GM10847 (cell line): ENCODE results near the gene BTG2.
A peak's percentile ranks its signal among the peaks of the same experiment; 100 is the strongest.

Experiments used
- POLR2A ChIP-seq: IDR thresholded peaks from 2 replicates; pipeline ENCODE4 v1.6.1; 2011; ENCODE audit not compliant: insufficient read length; ENCODE audit errors: extremely low read depth

BTG2 gene

DNA sequence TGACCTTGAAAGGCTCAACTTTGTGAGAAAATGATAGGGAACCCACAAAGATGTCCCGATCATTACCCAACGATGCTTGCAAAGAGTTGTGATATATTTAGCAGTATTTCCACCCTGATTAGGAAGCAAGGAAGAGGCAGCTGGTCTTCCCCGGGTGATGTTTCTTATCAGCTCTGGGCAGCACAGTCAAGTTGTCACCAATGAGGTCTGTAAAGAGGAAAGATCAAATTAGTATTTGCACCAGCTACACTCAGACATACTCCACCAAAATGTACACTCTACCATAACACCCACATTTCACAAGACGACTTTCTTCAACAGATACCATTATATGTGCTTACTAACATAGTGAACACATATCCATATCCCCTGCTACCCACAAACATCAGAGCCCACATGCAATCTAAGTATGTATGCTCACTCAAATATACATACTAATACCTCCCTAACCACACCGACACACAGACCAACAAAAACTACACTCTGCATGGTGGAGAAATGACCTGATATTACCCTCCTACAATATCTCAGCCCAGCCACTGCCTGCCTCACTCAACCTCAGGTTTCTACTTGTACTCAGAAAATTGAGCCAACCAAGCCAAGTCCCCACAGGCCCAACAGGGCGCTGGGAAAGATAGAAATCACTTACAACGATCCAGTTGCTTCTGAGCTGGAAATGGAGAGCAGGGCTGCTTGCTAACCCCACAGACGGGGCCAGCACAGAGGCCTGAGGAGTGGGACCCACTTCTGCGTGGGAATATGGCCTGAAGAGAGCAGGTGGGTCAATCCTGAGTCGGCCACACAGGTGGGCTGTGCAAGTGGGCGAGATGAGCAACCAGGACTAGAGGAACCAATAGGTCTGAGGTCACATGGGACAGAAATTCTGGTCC is 4.6 kb upstream of the BTG2 start:
- TF ChIP-seq POLR2A, result no peak

DNA sequence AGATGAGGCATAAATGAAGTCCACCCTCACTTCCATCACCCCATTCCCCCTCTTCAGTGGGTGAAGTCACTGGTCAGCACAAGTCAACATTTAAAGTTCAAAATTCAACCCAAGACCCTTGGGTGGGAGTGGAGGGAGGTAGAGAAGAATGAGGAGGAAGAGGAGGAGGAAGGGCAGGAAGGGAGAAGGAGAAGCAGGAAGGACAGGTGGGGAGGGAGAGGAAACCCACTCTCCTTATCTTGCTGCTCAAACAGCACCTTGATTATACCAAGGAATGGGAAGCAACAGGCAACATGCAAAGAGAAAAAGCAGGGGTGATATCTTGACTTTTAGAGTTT is 4.0 kb upstream of the BTG2 start:
- TF ChIP-seq POLR2A, result no peak

DNA sequence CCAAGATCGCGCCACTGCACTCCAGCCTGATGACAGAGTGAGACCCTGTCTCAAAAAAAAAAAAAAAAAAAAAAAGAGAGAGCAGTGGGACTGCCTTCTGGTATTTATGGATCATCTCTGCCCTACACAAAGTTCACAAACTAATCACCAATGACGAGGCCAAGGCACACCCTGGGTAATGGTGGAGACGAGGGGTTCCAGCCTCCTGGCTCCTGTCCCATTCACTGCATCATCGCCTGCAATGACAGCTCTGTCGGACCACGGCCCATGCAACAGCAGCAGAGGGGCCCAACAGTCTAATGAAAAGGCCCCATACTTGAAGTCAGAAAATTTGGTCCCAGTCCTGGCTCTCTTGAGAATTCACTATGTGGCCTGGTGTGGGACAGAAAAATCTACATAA is 2.9 kb upstream of the BTG2 start:
- no peak for TF ChIP-seq POLR2A

DNA sequence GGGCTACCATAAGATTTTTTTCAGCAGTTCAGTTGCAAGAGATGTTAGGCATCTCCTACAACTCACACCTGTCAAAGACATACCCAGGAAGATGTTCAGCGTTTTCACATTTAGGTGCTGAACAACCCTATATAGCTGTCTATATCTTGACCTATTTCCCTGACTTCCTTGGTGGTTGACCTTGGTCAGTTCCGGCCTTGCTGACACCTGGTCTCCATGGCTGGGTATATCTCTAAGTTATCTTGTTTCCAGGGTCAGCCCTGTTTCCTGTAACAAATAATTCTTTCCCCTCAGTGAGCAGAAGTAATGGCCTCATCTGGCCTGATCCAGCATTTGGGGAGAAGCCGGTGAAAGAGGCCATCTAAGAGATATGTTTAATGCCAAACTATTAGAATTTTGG is 2.4 kb upstream of the BTG2 start:
- no peak for TF ChIP-seq POLR2A

DNA sequence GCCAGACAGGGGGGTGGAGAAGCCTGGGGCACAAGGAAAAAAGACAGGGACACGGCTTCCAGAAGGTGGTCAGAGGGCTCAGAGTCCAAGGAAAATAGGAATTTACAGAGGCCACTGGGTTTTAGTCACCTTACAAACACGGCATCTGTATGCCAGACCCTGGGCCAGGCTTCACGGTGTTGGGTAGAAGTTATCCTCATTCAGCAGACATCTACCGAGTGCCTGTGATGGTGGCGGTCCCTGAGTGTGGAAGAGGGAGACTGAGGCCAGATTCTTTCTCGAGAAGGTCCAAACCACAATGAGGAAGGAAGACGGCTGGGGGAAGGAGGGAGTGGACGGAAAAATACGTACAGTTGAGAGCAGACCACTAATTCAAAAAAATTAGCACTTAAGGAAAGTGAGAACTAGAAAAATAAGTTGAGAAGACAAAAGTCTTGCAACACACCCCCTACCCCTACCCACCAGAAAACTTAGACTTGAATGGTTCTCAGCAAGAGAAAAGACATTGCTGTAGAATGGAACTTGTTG is 864 bp upstream of the BTG2 start:
- TF ChIP-seq POLR2A, result no peak

DNA sequence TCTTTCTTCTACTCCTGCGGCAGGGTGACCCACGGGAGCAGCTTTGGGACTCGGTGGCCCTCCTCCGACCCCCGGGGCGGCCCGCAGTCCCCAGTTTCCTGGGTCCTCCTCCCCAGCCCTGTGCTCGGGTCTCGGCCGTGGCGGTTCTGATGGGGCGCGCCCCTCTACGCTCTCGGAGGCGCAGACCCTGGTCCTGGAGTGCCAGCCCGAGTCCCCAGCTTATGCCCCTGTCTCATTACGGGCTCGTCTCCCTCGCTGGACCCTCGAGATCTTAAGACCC is 430 bp downstream of the BTG2 start:
- no peak for TF ChIP-seq POLR2A

DNA sequence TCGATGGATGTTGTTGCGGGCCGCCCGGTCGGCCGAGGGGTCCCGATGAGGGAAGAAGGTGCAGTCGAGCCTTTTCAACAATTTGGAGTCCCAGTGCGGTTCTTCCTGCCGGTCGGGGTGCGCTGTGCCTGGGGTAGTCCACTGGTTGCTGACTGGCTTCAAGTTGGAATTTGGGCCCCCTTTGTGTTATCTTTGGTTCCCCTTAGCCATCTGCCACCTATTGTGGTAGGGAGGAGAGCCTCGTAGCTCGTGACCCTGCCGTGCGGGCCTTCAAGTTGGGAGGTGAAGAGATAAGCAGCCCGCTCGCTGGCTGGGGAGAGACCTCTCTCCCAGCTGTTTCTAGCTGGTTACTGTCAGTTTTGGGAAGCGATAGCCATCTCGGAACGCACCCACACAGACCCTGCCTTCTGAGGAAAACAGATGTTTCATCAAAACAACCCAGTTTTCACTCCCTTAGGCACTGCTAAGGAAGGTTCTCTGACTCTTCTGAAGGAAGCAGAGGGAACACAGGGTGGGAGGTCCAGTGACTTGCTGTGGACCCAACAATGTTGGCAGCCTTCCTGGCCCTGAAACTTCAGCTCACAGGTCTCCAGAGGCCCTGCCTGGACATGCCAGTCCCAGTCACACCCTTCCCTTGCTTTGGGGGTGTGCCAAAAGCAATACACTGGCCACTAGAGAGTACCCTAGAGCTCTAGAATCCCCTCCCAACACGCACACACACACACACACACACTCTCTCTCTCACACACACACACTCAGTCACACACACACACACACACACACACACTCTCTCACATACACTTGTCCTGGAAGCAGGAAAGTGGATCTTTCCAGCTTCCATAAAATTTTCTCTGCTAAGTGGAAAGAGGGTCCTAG is 1.0 kb downstream of the BTG2 start:
- TF ChIP-seq POLR2A, result no peak

DNA sequence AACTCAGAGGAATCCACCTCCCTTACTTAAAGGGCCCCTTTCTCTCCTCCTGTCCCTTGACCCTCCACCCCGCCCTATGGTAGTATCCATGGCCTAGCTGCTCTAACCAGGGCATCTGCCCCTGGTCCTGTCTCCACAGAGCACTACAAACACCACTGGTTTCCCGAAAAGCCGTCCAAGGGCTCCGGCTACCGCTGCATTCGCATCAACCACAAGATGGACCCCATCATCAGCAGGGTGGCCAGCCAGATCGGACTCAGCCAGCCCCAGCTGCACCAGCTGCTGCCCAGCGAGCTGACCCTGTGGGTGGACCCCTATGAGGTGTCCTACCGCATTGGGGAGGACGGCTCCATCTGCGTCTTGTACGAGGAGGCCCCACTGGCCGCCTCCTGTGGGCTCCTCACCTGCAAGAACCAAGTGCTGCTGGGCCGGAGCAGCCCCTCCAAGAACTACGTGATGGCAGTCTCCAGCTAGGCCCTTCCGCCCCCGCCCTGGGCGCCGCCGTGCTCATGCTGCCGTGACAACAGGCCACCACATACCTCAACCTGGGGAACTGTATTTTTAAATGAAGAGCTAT is 1.7 kb downstream of the BTG2 start:
- TF ChIP-seq POLR2A, result peak; percentile 50

DNA sequence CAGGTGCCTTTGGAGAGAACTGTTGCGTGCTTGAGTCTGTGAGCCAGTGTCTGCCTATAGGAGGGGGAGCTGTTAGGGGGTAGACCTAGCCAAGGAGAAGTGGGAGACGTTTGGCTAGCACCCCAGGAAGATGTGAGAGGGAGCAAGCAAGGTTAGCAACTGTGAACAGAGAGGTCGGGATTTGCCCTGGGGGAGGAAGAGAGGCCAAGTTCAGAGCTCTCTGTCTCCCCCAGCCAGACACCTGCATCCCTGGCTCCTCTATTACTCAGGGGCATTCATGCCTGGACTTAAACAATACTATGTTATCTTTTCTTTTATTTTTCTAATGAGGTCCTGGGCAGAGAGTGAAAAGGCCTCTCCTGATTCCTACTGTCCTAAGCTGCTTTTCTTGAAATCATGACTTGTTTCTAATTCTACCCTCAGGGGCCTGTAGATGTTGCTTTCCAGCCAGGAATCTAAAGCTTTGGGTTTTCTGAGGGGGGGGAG is 2.4 kb downstream of the BTG2 start:
- no peak for TF ChIP-seq POLR2A

DNA sequence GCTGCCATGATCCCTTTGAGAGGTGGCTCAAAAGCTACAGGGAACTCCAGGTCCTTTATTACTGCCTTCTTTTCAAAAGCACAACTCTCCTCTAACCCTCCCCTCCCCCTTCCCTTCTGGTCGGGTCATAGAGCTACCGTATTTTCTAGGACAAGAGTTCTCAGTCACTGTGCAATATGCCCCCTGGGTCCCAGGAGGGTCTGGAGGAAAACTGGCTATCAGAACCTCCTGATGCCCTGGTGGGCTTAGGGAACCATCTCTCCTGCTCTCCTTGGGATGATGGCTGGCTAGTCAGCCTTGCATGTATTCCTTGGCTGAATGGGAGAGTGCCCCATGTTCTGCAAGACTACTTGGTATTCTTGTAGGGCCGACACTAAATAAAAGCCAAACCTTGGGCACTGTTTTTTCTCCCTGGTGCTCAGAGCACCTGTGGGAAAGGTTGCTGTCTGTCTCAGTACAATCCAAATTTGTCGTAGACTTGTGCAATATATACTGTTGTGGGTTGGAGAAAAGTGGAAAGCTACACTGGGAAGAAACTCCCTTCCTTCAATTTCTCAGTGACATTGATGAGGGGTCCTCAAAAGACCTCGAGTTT is 3.1 kb downstream of the BTG2 start:
- TF ChIP-seq POLR2A, result no peak

DNA sequence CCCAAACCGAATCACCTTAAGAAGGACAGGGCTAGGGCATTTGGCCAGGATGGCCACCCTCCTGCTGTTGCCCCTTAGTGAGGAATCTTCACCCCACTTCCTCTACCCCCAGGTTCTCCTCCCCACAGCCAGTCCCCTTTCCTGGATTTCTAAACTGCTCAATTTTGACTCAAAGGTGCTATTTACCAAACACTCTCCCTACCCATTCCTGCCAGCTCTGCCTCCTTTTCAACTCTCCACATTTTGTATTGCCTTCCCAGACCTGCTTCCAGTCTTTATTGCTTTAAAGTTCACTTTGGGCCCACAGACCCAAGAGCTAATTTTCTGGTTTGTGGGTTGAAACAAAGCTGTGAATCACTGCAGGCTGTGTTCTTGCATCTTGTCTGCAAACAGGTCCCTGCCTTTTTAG is 3.6 kb downstream of the BTG2 start:
- peak; percentile 8 for TF ChIP-seq POLR2A

DNA sequence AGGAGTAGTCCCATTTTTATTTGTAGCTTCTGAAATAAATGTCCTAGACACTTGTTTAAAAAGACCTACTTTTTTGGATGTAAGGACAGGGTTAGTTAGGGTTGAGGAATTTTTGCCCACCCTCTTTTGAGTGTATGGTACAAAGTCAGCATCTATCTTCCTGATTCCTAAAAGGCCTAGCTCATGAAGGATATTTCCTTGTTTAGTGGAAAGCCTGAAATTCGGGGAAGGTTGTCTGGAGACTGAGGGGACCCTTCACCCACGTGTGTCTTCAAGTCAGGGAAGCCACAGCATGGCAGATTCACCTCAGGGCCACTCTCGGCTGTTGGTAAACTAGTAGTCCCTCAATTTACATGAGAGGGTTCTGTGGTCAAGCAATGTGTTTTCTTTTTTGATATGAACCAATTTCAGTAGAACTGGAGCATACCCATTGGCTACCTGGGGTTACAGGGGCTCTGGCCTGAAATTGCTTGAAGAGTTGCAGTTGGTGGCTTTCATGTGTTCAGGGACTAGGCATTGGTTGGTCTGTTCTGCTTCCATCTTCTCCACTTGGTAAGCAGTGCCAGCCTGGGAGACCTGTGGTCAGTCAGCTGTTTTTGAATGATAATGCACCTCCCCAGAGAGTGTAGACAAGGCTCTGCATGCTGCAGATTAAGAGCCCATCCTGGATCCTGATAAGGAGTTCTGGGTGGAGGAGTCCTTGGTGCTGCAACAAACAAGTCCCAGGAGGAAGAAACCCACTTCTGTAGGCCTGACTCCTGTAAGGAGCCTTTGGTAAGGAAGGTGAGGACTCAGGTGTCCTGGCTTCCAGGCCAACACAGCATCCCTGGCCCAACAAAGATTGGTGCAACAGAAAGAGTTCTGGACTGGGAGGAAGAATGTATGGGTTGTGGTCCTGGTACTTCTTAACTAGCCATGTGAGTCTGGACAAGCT is 6.3 kb downstream of the BTG2 start:
- no peak for TF ChIP-seq POLR2A

DNA sequence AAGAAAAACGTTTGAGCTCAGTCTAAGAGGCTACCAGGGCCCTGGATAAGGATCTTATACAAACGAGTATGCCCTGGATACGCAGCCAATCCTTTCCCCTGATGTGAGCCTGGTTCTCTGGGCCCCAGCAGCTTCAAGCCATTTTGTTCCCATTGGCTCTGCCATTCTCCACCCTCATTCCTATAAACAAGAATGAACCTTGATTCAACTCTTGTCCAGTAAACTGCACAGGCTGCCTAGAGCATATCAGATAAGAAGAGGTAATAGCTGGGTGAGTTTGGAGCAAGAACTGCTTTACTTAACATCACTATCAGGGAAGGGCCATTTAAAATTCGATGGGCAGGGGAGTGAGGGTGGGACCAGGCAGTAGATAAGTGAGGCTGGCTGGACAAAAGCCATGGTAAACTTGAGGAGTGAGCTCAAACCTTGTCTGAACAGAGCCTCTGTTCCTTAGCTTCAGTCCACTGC is 11.3 kb downstream of the BTG2 start:
- TF ChIP-seq POLR2A, result no peak
